Erythroblast (primary cell): ENCODE measurements around the gene ANGPT4.
"Not testable (repeated sequence)": the region's sequence is repeated elsewhere in the genome, so short reads cannot be mapped to it uniquely, and the experiment has no call there.

Experiments used
- DNase-seq, 2 experiments: peaks; one replicate each; lab custom pipeline; 2025; lab: John Stamatoyannopoulos, UW
- GATA1 ChIP-seq: IDR thresholded peaks from 2 replicates; pipeline ENCODE4 v1.6.1; 2011; ENCODE audit warnings: low read depth, mild to moderate bottlenecking, control low read depth, low read length, moderate library complexity
- POLR2A ChIP-seq: IDR thresholded peaks from 2 replicates; pipeline ENCODE4 v1.6.1; 2011; ENCODE audit warnings: mild to moderate bottlenecking, low read length

Gene ANGPT4

GRCh38 chr20:906703-907270 lies 9.3 kb downstream of the ANGPT4 start:
- TF ChIP-seq GATA1 = no peak
- no peak for TF ChIP-seq POLR2A
- no peak for DNase-seq

GRCh38 chr20:906001-906520 lies 10.1 kb downstream of the ANGPT4 start:
- TF ChIP-seq POLR2A (no peak), GATA1 (no peak)
- no peak for DNase-seq

GRCh38 chr20:905396-905961 lies 10.7 kb downstream of the ANGPT4 start:
- no peak for DNase-seq
- TF ChIP-seq GATA1 (no peak), POLR2A (no peak)

GRCh38 chr20:904039-904545 lies 12.0 kb downstream of the ANGPT4 start:
- TF ChIP-seq POLR2A = no peak
- TF ChIP-seq GATA1 = no peak
- no peak for DNase-seq

GRCh38 chr20:897436-897835 lies 18.7 kb downstream of the ANGPT4 start:
- DNase-seq = not testable (repeated sequence)

GRCh38 chr20:896501-897025 lies 19.6 kb downstream of the ANGPT4 start:
- TF ChIP-seq POLR2A = no peak
- TF ChIP-seq GATA1 = no peak
- no peak for DNase-seq

- DNase-seq = not testable (repeated sequence)
Observed at GRCh38 chr20:892371-892770, 23.8 kb downstream of the ANGPT4 start.

GRCh38 chr20:891706-892080 lies 24.4 kb downstream of the ANGPT4 start:
- DNase-seq = no peak
- TF ChIP-seq GATA1 = no peak

GRCh38 chr20:891058-891705 lies 25.0 kb downstream of the ANGPT4 start:
- DNase-seq = no peak
- TF ChIP-seq GATA1 = no peak
- TF ChIP-seq POLR2A = no peak

- no peak for DNase-seq
- no peak for TF ChIP-seq GATA1
- no peak for TF ChIP-seq POLR2A
Observed at GRCh38 chr20:890666-891057, 25.5 kb downstream of the ANGPT4 start.

- TF ChIP-seq POLR2A (no peak), GATA1 (no peak)
- no peak for DNase-seq
Observed at GRCh38 chr20:889932-890463, 26.1 kb downstream of the ANGPT4 start.

GRCh38 chr20:889106-889505 lies 27.0 kb downstream of the ANGPT4 start:
- DNase-seq = no peak
- TF ChIP-seq POLR2A (no peak), GATA1 (no peak)

- DNase-seq = no peak
- TF ChIP-seq POLR2A = no peak
Observed at GRCh38 chr20:888057-888456, 28.1 kb downstream of the ANGPT4 start.

GRCh38 chr20:887137-887536 lies 29.0 kb downstream of the ANGPT4 start:
- DNase-seq = no peak
- no peak for TF ChIP-seq GATA1
- TF ChIP-seq POLR2A = no peak
